ENCODE results near the gene SBNO2.

Gene SBNO2

DNA sequence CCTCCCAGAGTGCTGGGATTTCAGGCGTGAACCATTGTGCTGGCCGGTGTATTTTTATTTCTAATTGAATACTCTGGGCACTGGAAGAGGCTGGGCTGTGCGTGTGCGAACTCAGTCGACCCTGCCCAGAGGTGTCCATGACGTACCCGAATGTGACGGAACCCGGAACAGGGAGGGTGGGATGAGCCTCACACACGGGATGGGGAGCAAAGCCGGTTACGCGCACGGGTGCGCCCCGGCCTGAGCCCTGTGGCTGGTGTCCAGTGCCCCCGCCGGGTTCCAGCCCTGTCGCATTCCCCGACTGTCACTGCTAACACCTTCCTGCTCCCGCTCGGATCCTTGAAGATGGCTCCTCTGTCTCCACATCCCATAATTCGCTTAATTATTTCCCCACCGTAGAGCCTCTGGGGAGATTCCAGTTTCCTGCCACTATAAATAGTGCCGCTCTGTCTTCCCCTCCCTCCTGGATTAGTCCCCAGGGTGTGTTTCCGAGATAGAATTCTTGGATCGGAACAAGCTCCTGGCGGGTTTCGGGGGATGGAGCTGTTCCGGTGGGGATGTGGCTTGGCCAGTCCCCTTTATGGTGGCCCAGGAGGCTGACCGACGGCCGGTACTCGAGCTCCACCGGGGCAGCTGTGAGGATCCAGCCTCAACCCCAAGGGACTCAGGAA is 22.0 kb downstream of the SBNO2 start:
- no peak for DNase-seq

- no peak for DNase-seq
Observed at GRCh38 chr19:1151037-1151724, 22.9 kb downstream of the SBNO2 start.

- DNase-seq = no peak
Observed at GRCh38 chr19:1150333-1151036, 23.6 kb downstream of the SBNO2 start.

DNA sequence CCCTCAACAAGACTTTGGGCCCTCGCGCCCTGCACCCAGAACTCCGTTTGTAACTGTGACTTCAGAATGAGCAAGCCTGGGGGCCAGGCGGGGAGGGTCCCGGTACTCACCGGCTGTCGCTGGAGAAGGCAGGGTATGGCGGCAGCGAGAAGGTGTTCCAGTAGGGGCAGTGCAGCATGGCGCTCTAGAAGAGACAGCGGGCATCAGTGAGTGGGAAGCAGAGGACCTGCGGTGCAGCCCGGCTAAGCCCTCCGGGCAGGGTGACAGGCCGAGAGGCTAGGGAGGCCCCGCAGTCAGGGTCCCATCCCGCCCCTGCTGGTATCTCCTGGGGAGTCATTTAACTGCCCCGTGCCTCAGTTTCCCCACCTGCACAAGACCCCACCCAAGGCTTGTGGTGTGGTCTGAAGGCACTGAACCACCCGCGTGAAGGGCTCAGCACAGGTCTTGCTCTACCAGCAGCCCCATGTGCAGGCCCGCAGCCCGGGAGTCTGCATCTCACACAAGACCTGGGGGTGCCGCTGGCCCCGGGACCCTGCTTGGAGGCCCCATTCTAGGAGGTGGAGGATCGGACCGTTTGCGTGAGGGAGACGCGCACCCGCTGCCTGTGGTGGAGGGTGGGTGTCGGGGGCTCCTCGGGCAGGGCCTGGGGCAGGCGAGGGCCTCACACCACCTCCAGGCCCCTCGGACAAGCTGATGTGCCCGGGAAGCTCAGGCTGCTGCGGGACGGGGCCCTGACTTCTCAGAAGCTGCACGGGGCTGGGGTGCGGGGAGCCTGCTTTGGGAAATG is 24.6 kb downstream of the SBNO2 start:
- no peak for DNase-seq

- DNase-seq = no peak
Observed at GRCh38 chr19:1147934-1148549, 26.0 kb downstream of the SBNO2 start.

DNA sequence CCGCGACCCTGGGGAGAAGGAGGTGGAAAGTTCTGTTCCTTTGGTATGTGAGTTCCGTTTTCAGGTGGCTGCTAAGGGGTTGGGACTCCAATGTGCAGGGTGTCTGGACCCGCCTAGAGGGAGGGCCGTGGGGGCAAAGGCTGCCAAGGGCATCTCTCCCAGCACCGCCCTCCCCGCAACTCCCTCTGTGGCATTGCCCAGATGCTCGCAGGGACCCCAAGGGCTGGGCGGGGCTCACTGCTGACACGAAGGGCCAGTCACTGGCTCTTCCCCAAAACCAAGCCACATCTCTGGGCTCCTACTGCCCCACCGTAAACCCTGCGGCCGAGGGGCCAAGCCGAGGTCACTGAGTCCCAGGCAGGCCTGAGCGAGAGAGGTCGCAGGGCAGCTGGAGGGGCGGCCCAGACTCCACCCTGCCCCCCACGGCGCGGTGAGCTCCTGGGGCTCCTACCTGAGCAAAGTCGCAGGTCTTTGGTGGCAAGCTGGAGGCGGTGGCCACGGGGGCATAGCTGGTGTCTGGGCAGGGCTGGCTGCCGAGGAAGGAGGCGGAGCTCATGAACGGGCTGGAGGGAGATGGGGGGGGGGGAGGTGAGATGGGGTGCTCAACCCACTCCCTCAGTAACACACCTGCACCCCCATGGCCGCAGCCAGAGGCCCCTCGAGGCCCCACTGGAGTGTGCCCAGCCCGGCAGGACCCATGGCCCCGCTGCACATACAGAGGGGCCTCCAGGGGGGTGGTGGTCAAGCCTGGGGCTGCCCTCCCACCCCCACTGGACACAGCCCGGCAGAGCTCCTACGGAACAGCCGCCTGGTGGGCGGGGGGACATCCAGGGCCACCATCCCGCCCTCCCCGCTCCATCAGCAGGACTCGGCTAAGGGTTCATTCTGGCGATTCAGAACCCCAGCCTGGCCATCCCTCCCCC is 26.9 kb downstream of the SBNO2 start:
- no peak for DNase-seq

- DNase-seq = no peak
Observed at GRCh38 chr19:1146412-1146699, 27.7 kb downstream of the SBNO2 start.

GRCh38 chr19:1145635-1146411 is 28.2 kb downstream of the SBNO2 start:
- DNase-seq = no peak

GRCh38 chr19:1144741-1145140 is 29.3 kb downstream of the SBNO2 start:
- DNase-seq = no peak

DNA sequence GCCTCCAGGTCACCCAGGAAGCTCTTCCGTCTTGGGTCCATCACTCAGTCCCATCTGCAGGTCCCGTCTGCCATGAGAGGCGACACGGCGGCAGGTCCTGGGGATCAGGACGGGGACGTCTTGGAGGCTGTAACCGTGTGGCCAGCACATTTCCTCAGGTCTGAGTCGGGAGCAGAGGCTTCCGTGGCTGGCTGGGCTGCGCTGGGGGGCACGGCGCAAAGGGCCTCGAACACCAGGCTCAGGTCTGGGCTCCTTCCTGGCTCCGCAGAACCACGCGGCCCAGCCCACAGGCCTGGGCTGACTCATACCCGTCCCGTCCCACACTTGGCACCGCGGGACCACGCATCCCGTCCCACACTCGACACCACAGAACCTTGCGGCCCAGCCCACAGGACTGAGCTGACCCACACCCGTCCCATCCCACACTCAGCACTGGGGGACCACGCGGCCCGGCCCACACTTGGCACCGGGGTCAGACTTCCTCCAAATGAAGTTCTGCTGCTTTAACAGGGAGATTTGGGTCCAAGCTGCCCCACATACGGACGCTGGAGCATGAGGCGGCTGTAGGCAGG is 30.2 kb downstream of the SBNO2 start:
- DNase-seq = no peak

GRCh38 chr19:1141944-1142343 is 32.1 kb downstream of the SBNO2 start:
- no peak for DNase-seq

DNA sequence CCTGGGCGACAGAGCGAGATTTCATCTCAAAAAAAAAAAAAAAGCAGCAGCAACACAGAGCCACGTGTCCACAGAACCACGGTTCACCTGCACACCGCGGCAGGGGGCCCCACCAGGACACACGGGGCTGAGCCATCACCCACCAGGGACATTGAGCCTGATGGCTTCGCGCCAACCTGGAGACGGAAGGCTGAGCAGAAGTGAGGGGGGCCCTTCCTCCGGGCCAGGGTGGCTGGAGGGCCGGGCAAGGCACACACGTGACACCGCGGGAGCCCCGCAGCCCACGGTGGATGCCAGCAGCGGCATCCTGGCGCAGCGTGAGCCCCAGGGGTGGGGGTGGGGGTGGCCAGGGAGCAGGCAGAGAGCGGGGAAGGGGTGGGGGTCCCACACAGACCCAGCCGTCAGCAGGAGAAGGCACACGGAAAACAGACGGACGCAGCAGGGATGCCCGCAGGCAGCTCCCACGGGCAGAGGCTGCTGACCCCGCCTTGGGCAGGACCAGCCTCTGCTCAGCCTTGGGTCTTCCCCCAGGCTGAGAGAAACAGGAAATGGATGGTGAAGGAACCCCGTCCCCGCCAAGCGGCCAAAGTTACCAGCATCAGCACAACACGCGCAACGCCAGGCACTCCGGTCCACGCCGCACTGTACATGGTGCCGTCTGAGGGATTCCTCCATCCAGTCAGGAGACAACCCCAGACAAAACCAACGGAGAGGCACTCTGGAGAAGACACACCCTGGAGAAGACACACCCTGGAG is 33.6 kb downstream of the SBNO2 start:
- DNase-seq = no peak

DNA sequence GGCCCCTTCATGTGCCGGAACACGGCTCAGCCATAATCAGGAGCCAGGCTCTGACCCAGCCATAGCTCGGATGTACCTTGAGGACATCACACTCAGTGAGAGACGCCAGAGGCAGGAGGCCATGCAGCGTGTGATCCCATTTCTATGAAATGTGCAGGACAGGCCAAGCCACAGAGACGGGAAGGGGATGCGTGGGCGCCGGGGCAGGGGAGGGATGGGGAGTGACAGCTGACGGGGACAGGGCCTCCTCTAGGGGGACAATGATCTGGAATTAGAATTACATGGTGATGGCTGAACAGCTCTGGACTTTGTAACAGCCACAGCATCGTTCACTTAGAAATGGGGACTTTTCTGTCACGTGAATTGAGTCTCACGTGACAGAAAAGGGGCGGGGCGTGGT is 34.9 kb downstream of the SBNO2 start:
- DNase-seq = no peak

- DNase-seq = no peak
Observed at GRCh38 chr19:1138121-1138520, 35.9 kb downstream of the SBNO2 start.

DNA sequence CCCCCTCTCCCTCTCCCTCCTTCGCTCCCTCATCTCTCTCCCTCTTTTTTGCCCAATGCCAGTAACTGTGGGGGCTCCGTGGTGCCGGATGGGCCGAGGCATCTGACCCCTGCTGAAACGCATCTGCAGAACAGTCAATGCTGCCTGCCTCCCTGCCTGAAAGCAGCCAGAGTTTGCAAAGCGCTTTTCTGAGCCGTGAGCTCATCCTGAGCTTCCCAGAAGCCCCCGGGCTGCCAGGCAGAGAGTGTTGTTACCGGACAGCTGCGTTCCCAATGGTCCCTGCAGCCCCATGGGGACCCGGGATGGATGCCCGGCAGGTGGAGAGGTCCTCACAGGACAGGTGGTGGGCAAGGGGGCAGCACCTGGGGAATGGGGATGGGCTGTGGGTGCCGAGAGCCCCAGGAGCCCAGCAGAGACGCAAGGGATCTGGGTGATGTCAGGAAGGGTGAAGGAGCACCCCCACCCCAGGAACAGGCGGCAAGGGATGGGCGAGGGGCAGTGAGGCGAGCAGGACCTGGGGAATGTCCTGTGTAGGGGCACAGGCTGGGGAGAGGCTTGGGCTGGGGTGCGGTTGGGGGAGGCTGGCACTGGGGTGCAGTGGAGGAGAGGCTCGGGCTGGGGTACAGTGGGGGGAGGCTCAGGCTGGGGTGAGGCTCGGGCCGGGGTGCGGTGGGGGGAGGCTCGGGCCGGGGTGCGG is 37.3 kb downstream of the SBNO2 start:
- no peak for DNase-seq

DNA sequence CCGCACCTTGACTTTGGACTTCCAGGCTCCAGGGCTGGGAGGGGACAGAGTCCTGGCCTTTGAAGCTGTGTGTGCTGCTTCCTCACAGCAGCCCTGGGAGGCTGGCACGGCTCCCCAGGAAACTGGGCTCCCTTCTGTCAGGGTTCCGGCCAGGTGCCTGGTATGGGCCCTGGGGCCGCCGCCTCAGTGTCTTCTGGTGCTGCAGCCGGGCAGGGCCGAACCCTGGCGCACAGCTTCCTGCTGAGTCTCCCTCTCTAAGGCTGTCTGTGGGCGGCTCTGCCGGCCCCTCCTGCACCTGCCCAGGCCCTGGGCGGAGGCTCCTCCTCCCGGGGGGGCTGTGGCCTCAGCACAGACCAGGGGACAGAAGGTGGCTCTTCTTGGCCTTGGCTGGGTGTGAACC is 37.9 kb downstream of the SBNO2 start:
- no peak for DNase-seq

- DNase-seq = no peak
Observed at GRCh38 chr19:1135454-1135853, 38.6 kb downstream of the SBNO2 start.

- no peak for DNase-seq
Observed at GRCh38 chr19:1134431-1134830, 39.6 kb downstream of the SBNO2 start.

GRCh38 chr19:1133471-1133929 is 40.6 kb downstream of the SBNO2 start:
- peak; percentile 76 to 80 for DNase-seq

Measured in activated CD4-positive, alpha-beta T cell treated with anti-CD3 and anti-CD28 coated beads, Interleukin-2, amount 50 U/mL, for 4 hours (primary cell).